A549 (cell line): Measurements from ENCODE around the gene SORCS1. TPM values are rescaled to one million over a fixed set of nuclear protein-coding genes. Genes with fewer than 3 reads are reported as not detected.

Source experiments
- ATAC-seq, 2 experiments: fragments of 200-7000 bp in 1 of 2; fragments of >200 bp in 1 of 2; cut with Nextera tagmentation in 1 of 2; cut with Tn5 transposase in 1 of 2; 3 replicates each; pipeline versions ENCODE4 v1.8.0 to v1.9.1; 2018 to 2020; ENCODE audit warnings: mild to moderate bottlenecking in 1 of 2, moderate library complexity in 1 of 2
- CTCF ChIA-PET: fragments of 300-600 bp; sonication (Branson Sonifier 250); formaldehyde crosslinking; extraction: SDS; loops from one replicate; lab custom pipeline; 2021; ENCODE audit warnings: antibody characterized with exemption, inconsistent platforms; lab: Yijun Ruan, JAX
- POLR2A ChIA-PET: fragments of 350-600 bp; formaldehyde crosslinking; extraction: SDS; loops from one replicate; lab custom pipeline; 2021; ENCODE audit warnings: antibody characterized with exemption, inconsistent platforms; lab: Yijun Ruan, JAX
- DNase-seq, 2 experiments: peaks; one replicate each; pipeline versions ENCODE4 v3.0.0 to v3.0.0-alpha.2; 2011 to 2016; ENCODE audit warnings: low read depth in 1 of 2, low spot score in 1 of 2
- FAIRE-seq: peaks from 2 replicates; lab custom pipeline; 2011; peaks lifted over from hg19 to GRCh38; lab: Jason Lieb, UNC
- H3K27ac ChIP-seq, 2 experiments: fragments of >200 bp; sonication (Bioruptor Twin); formaldehyde crosslinking; 3 replicates each; pipeline ENCODE4 v1.5.1; 2016 to 2017
- H3K4me1 ChIP-seq: fragments of >200 bp; sonication (Bioruptor Twin); formaldehyde crosslinking; 3 replicates; pipeline ENCODE4 v1.6.1; 2016
- H3K4me2 ChIP-seq: fragments of >200 bp; sonication (Bioruptor Twin); formaldehyde crosslinking; 3 replicates; pipeline ENCODE4 v1.6.1; 2016
- H3K4me3 ChIP-seq: fragments of >200 bp; sonication (Bioruptor Twin); formaldehyde crosslinking; 3 replicates; pipeline ENCODE4 v1.5.1; 2016
- H3K9me3 ChIP-seq: fragments of >200 bp; sonication (Bioruptor Twin); formaldehyde crosslinking; 3 replicates; pipeline ENCODE4 v1.6.1; 2016
- BHLHE40 ChIP-seq: IDR thresholded peaks from 2 replicates; pipeline ENCODE4 v1.6.1; 2012; ENCODE audit warnings: low read depth, low read length, inconsistent platforms
- CEBPB ChIP-seq, 2 experiments: fragments of >200 bp in 1 of 2; sonication (Bioruptor Twin) in 1 of 2; formaldehyde crosslinking in 1 of 2; IDR thresholded peaks; 2 replicates each; pipeline ENCODE4 v1.6.1; 2012 to 2016
- CHD4 ChIP-seq: fragments of 200-600 bp; sonication (generic); IDR thresholded peaks from 2 replicates; pipeline ENCODE4 v1.6.1; 2016; ENCODE audit warnings: antibody characterized with exemption, mild to moderate bottlenecking, borderline replicate concordance
- EHMT2 ChIP-seq: fragments of 200-600 bp; sonication (generic); IDR thresholded peaks from 2 replicates; pipeline ENCODE4 v1.6.1; 2016; ENCODE audit warnings: antibody characterized with exemption, low read depth, mild to moderate bottlenecking, moderate library complexity
- FOSB ChIP-seq: fragments of 250-450 bp; sonication (Bioruptor Pico); IDR thresholded peaks from 2 replicates; pipeline ENCODE4 v1.5.0; 2020; ENCODE audit warnings: mild to moderate bottlenecking, moderate library complexity
- GATA3 ChIP-seq: IDR thresholded peaks from 2 replicates; pipeline ENCODE4 v1.6.1; 2012; ENCODE audit warnings: borderline replicate concordance
- HDAC2 ChIP-seq: fragments of 200-600 bp; sonication (generic); IDR thresholded peaks from 2 replicates; pipeline ENCODE4 v1.6.1; 2016
- HEYL ChIP-seq: fragments of 250-450 bp; sonication (Bioruptor Pico); IDR thresholded peaks from 2 replicates; pipeline ENCODE4 v1.8.0; 2021; ENCODE audit warnings: mild to moderate bottlenecking, moderate library complexity
- HOXB13 ChIP-seq: fragments of 250-450 bp; sonication (Bioruptor Pico); IDR thresholded peaks from 2 replicates; pipeline ENCODE4 v1.5.0; 2020; ENCODE audit warnings: low read depth, mild to moderate bottlenecking, moderate library complexity
- HOXB5 ChIP-seq: fragments of 250-450 bp; sonication (Bioruptor Pico); IDR thresholded peaks from 2 replicates; pipeline ENCODE4 v1.5.0; 2020; ENCODE audit warnings: mild to moderate bottlenecking, moderate library complexity
- POLR2AphosphoS2 ChIP-seq: conservative IDR thresholded peaks from 2 replicates; pipeline ENCODE4 v1.6.1; 2012; ENCODE audit warnings: low read length, improper control_type of control experiment, inconsistent platforms
- RCOR1 ChIP-seq: fragments of 150-350 bp; IDR thresholded peaks from 2 replicates; pipeline ENCODE4 v1.6.1; 2014; ENCODE audit warnings: antibody characterized with exemption, low read length, low read depth
- RFX5 ChIP-seq: fragments of 450-650 bp; IDR thresholded peaks from 2 replicates; pipeline ENCODE4 v1.7.1; 2014; ENCODE audit warnings: antibody characterized with exemption, mild to moderate bottlenecking, moderate library complexity
- RNF2 ChIP-seq: fragments of 200-600 bp; sonication (generic); IDR thresholded peaks from 2 replicates; pipeline ENCODE4 v1.6.1; 2016; ENCODE audit warnings: low read depth, mild to moderate bottlenecking, antibody characterized with exemption, moderate library complexity, borderline replicate concordance
- SMC3 ChIP-seq: fragments of >200 bp; sonication (Bioruptor Twin); formaldehyde crosslinking; IDR thresholded peaks from 3 replicates; pipeline ENCODE4 v1.6.1; 2018; ENCODE audit warnings: inconsistent platforms
- ZFP36 ChIP-seq: fragments of 450-650 bp; IDR thresholded peaks from 2 replicates; pipeline ENCODE4 v1.6.1; 2014; ENCODE audit warnings: borderline replicate concordance; ENCODE audit not compliant: partially characterized antibody
- WGBS: methylation state at CpG from one replicate; pipeline ENCODE4 v1.1.6; 2017; ENCODE audit errors: missing lambda C conversion rate; 5-methylcytosine and 5-hydroxymethylcytosine counted together
- polyA plus RNA-seq, 4 experiments: library from polyadenylated mRNA; depleted of rRNA in 3 of 4; stranded (reverse); fragments of >200 nt; fragmentation: RNase III in 1 of 4; extraction: RNeasy Plus Mini Kit Qiagen cat#74134 plus additional on column Dnase treatment in 1 of 4; gene quantifications; 2 replicates in 3 of 4; 3 replicates in 1 of 4; pipeline ENCODE4 v1.2.3, GENCODE V29; 2011 to 2017
- TF ChIP-seq, protein P1 (sequence below): fragments of 150-350 bp; IDR thresholded peaks from 2 replicates; pipeline ENCODE4 v1.6.1; 2014; ENCODE audit warnings: low read depth, mild to moderate bottlenecking, low read length
- TF ChIP-seq, protein P2 (sequence below): fragments of >200 bp; sonication (Bioruptor Twin); formaldehyde crosslinking; IDR thresholded peaks from 3 replicates; pipeline ENCODE4 v1.5.1; 2016

The SORCS1 gene
- polyA plus RNA-seq, 2 of the 4 experiments (the other 2 are of a cell fraction), result not detected

DNA sequence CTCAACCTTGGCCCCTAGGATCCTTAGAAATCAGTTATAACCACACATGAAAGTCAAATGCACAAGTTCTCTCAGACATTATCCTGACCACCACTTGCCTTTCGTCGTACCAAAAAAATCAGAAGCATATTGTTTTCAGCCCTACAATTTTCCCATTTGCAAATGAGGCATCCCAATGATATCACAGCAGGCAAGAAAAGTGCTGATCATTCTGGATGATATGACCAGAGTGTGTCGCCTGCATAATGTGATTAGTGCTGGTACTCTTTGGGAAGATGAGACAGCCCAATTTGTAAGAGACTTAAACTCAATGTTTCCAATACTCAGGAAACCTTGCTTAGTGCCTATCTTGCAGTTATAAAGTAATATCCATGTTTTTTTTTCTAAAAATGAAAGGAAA is 168.0 kb downstream of the SORCS1 start:
- Histone ChIP-seq H3K4me3 (no peak overlapping the region), H3K9me3 (no peaks in the 10 kb centered on the region), H3K27ac (no peak overlapping the region), H3K4me2 (no peak overlapping the region), H3K4me1 (no peaks in the 10 kb centered on the region)
- ChIA-PET CTCF (no interaction called here), POLR2A (no interaction called here)
- WGBS, result 17% methylated on average over 3 of the region's 3 CpGs
- no peak for FAIRE-seq
- no peak for ATAC-seq
- no peak for TF ChIP-seq HOXB5 (CRISPR knock-in tag)
- TF ChIP-seq BHLHE40, result no peak
- TF ChIP-seq GATA3, result no peak
- TF ChIP-seq RNF2, result no peak
- TF ChIP-seq ZFP36, result no peak
- TF ChIP-seq HDAC2, result no peak
- TF ChIP-seq RCOR1, result no peak
- TF ChIP-seq HEYL (CRISPR knock-in tag), result no peak
- TF ChIP-seq CHD4, result no peak
- TF ChIP-seq POLR2AphosphoS2, result no peak
- no peak for DNase-seq

DNA sequence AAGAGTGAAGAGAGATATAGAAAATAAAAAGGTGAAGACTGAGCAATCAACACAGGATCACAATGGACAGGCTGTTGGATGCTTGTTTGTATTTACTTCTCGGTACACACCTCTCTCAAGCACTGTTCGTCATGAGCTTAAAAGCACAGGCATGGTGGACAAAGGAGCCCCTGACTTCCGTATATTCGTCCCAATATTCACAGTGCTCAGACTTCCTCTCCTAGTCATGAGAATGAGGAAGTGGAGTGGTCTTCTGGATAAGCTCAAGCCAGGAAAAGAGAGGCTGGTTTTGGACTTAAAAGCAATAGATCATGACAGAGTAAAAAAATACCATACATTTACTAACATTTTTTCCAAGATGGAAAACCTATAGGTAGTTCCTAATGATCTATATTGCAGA is 172.5 kb downstream of the SORCS1 start:
- DNase-seq (no peak), ATAC-seq (no peak), FAIRE-seq (no peak)
- 4% methylated on average over 4 of the region's 4 CpGs for WGBS
- ChIA-PET POLR2A (no interaction called here), CTCF (interaction anchor here (0.7 kb wide), 1 partner anchor 16 kb away, joined by 3 read pairs; no protein-coding TSS in a partner anchor)
- H3K4me1 ChIP-seq, result no peaks in the 10 kb centered on the region
- no peak for TF ChIP-seq RFX5
- TF ChIP-seq, protein P1, sequence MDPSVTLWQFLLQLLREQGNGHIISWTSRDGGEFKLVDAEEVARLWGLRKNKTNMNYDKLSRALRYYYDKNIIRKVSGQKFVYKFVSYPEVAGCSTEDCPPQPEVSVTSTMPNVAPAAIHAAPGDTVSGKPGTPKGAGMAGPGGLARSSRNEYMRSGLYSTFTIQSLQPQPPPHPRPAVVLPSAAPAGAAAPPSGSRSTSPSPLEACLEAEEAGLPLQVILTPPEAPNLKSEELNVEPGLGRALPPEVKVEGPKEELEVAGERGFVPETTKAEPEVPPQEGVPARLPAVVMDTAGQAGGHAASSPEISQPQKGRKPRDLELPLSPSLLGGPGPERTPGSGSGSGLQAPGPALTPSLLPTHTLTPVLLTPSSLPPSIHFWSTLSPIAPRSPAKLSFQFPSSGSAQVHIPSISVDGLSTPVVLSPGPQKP, result no peak
- no peak for TF ChIP-seq CEBPB (IDR thresholded peaks at IDR 0.05)
- no peak overlapping the region for H3K4me3 ChIP-seq
- no peak overlapping the region for H3K27ac ChIP-seq
- no peaks in the 10 kb centered on the region for H3K9me3 ChIP-seq
- H3K4me2 ChIP-seq, result no peak overlapping the region

DNA sequence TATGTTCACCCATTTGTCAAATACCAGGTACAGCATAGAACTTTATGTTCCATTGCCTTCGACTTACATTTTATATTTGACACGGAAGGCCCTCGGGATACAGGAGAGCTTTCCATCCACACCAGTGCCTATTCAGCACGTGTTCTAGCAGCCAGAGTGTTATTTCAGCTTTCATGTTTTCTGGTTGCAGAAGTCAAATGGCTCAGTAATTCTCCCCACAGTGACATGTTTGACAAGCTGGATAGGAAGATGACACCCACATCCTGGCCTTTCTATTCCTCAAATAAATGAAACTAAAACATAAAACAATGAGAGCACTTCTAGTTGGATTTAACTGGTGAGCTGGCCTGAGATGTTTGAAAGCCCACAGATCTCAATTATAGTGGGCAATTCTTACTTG is 173.4 kb downstream of the SORCS1 start:
- Histone ChIP-seq H3K4me3 (no peak overlapping the region), H3K4me1 (no peaks in the 10 kb centered on the region), H3K9me3 (no peaks in the 10 kb centered on the region)
- WGBS, result 7% methylated on average over 4 of the region's 4 CpGs
- DNase-seq, result no peak
- CTCF ChIA-PET, result no interaction called here
- no peak for ATAC-seq
- TF ChIP-seq FOSB (no peak), EHMT2 (no peak), HOXB13 (CRISPR knock-in tag) (no peak), SMC3 (no peak)
- TF ChIP-seq, protein P2, sequence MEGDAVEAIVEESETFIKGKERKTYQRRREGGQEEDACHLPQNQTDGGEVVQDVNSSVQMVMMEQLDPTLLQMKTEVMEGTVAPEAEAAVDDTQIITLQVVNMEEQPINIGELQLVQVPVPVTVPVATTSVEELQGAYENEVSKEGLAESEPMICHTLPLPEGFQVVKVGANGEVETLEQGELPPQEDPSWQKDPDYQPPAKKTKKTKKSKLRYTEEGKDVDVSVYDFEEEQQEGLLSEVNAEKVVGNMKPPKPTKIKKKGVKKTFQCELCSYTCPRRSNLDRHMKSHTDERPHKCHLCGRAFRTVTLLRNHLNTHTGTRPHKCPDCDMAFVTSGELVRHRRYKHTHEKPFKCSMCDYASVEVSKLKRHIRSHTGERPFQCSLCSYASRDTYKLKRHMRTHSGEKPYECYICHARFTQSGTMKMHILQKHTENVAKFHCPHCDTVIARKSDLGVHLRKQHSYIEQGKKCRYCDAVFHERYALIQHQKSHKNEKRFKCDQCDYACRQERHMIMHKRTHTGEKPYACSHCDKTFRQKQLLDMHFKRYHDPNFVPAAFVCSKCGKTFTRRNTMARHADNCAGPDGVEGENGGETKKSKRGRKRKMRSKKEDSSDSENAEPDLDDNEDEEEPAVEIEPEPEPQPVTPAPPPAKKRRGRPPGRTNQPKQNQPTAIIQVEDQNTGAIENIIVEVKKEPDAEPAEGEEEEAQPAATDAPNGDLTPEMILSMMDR, result no peak
- TF ChIP-seq, protein P1, result no peak
- TF ChIP-seq, all 56 proteins: peak for 0
- no peak overlapping the region for H3K4me2 ChIP-seq
- POLR2A ChIA-PET, result no interaction called here
- no peak overlapping the region for H3K27ac ChIP-seq
- no peak for FAIRE-seq
